ENCODE measurements around the gene MAOA.

DNA sequence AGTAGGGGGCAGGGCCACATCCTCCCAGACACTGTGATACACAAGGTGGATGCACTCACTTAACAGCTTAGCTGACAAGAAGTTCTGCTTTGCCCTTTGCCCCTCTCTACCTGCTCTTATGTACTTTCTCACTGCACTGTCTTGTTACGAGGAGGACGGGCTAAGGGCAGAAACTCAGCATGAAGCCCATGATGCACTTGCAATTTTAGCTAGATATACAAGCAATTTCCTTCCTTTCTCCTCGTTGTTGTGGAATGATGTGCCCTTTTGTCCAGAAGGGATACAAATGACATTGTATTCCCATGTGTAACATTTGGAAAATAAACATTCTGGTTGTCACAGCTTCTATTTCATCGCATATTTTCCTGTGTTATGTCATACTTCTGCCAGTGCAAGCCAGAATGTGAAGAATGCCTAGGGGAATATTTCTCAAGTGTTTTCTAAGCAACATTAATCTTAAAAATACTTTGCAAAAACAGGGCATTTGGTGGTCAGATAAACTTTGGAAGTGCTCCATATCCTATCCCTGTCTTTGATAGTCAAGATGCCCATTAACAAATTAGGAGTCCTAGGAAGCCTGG lies 47.2 kb downstream of the MAOA start:
- TF ChIP-seq, protein P1, sequence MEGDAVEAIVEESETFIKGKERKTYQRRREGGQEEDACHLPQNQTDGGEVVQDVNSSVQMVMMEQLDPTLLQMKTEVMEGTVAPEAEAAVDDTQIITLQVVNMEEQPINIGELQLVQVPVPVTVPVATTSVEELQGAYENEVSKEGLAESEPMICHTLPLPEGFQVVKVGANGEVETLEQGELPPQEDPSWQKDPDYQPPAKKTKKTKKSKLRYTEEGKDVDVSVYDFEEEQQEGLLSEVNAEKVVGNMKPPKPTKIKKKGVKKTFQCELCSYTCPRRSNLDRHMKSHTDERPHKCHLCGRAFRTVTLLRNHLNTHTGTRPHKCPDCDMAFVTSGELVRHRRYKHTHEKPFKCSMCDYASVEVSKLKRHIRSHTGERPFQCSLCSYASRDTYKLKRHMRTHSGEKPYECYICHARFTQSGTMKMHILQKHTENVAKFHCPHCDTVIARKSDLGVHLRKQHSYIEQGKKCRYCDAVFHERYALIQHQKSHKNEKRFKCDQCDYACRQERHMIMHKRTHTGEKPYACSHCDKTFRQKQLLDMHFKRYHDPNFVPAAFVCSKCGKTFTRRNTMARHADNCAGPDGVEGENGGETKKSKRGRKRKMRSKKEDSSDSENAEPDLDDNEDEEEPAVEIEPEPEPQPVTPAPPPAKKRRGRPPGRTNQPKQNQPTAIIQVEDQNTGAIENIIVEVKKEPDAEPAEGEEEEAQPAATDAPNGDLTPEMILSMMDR (IDR thresholded peaks at IDR 0.05): no peak
- no peak for TF ChIP-seq POLR2A (IDR thresholded peaks at IDR 0.05)

All from lower leg skin (tissue), 3 donors.